Activated naive CD4-positive, alpha-beta T cell treated with anti-CD3 and anti-CD28 coated beads, Interleukin-2, amount 50 U/mL, for 72 hours (primary cell): ENCODE results near the gene IGDCC3. TPM values are rescaled to one million over a fixed set of nuclear protein-coding genes. Genes with fewer than 3 reads are reported as not detected.
"Not testable (repeated sequence)": the region's sequence is repeated elsewhere in the genome, so short reads cannot be mapped to it uniquely, and the experiment has no call there.

Source experiments
- ATAC-seq, 2 donors: fragments of 150-1000 bp; cut with Tn5 transposase; 2 replicates each; pipeline ENCODE4 v1.10.0; 2021; ENCODE audit warnings: mild to moderate bottlenecking in 2 of 2, moderate library complexity in 2 of 2
- DNase-seq, 2 donors: peaks; one replicate each; pipeline ENCODE4 v3.0.0; 2021 to 2022; ENCODE audit warnings: low spot score in 2 of 2
- H3K27ac Mint-ChIP-seq, 2 donors: one replicate each; pipeline ENCODE4 v1.8.0; 2022; ENCODE audit warnings: mild to moderate bottlenecking in 2 of 2, mixed read lengths in 2 of 2
- H3K36me3 Mint-ChIP-seq, 2 donors: one replicate each; pipeline ENCODE4 v1.8.0; 2022; ENCODE audit warnings: mixed read lengths in 2 of 2
- H3K9me3 Mint-ChIP-seq, 2 donors: one replicate each; pipeline ENCODE4 v1.8.0; 2022; ENCODE audit warnings: mixed read lengths in 2 of 2
- total RNA-seq, 2 donors: library from RNA; stranded (reverse); gene quantifications; one replicate each; pipeline ENCODE4 v1.2.3, GENCODE V29; 2022

Gene IGDCC3
- total RNA-seq, 2 donors from 2014 or later = not detected

GRCh38 chr15:65368302-65369211 is 9.2 kb downstream of the IGDCC3 start:
- ATAC-seq = no peak
- Mint-ChIP-seq H3K27ac (no peak overlapping the region), H3K36me3 (no peaks in the 10 kb centered on the region), H3K9me3 (no peaks in the 10 kb centered on the region)
- no peak for DNase-seq

GRCh38 chr15:65366122-65366892 is 11.5 kb downstream of the IGDCC3 start:
- ATAC-seq = no peak
- no peak for DNase-seq
- H3K9me3 Mint-ChIP-seq = no peaks in the 10 kb centered on the region
- no peaks in the 10 kb centered on the region for H3K36me3 Mint-ChIP-seq
- H3K27ac Mint-ChIP-seq = peak overlapping the region in 1 of 2 donors; percentile 50

GRCh38 chr15:65365229-65365628 is 12.6 kb downstream of the IGDCC3 start:
- Mint-ChIP-seq H3K27ac (no peak overlapping the region), H3K9me3 (no peaks in the 10 kb centered on the region), H3K36me3 (no peaks in the 10 kb centered on the region)
- DNase-seq (no peak), ATAC-seq (no peak)

- DNase-seq = no peak
- no peaks in the 10 kb centered on the region for H3K36me3 Mint-ChIP-seq
- H3K27ac Mint-ChIP-seq = no peak overlapping the region
- no peak for ATAC-seq
- no peaks in the 10 kb centered on the region for H3K9me3 Mint-ChIP-seq
Observed at GRCh38 chr15:65363766-65364165, 14.0 kb downstream of the IGDCC3 start.

GRCh38 chr15:65363306-65363705 is 14.5 kb downstream of the IGDCC3 start:
- DNase-seq (no peak), ATAC-seq (no peak)
- no peaks in the 10 kb centered on the region for H3K36me3 Mint-ChIP-seq
- H3K27ac Mint-ChIP-seq = no peak overlapping the region
- no peaks in the 10 kb centered on the region for H3K9me3 Mint-ChIP-seq

- DNase-seq (no peak), ATAC-seq (no peak)
- no peaks in the 10 kb centered on the region for H3K36me3 Mint-ChIP-seq
- no peak overlapping the region for H3K27ac Mint-ChIP-seq
- H3K9me3 Mint-ChIP-seq = no peaks in the 10 kb centered on the region
Observed at GRCh38 chr15:65362491-65362890, 15.3 kb downstream of the IGDCC3 start.

- ATAC-seq (no peak), DNase-seq (no peak)
- Mint-ChIP-seq H3K9me3 (no peaks in the 10 kb centered on the region), H3K27ac (peak overlapping the region in 1 of 2 donors; percentile 69), H3K36me3 (no peaks in the 10 kb centered on the region)
Observed at GRCh38 chr15:65361708-65362459, 15.9 kb downstream of the IGDCC3 start.

- DNase-seq (no peak), ATAC-seq (no peak)
- Mint-ChIP-seq H3K36me3 (peaks cover 5 to 6% of the 10 kb centered on the region in 2 donors), H3K27ac (no peak overlapping the region), H3K9me3 (no peaks in the 10 kb centered on the region)
Observed at GRCh38 chr15:65360506-65360905, 17.3 kb downstream of the IGDCC3 start.

- H3K9me3 Mint-ChIP-seq = peaks cover 4 to 6% of the 10 kb centered on the region in 2 donors
- DNase-seq (no peak), ATAC-seq (no peak)
Observed at GRCh38 chr15:65355988-65356353, 21.8 kb downstream of the IGDCC3 start.

GRCh38 chr15:65355173-65355987 is 22.4 kb downstream of the IGDCC3 start:
- H3K36me3 Mint-ChIP-seq = peaks cover 12 to 20% of the 10 kb centered on the region in 2 donors
- DNase-seq = no peak
- ATAC-seq = peak in 1 of 2 donors; percentile 28

More at GRCh38 chr15:65355988-65356353, 21.8 kb downstream of the IGDCC3 start:
- H3K27ac Mint-ChIP-seq = no peak overlapping the region
- H3K36me3 Mint-ChIP-seq = peaks cover 12 to 20% of the 10 kb centered on the region in 2 donors

GRCh38 chr15:65354835-65355172 is 23.0 kb downstream of the IGDCC3 start:
- ATAC-seq (no peak), DNase-seq (no peak)
- peaks cover 12 to 20% of the 10 kb centered on the region in 2 donors for H3K36me3 Mint-ChIP-seq
- peaks cover 4 to 6% of the 10 kb centered on the region in 2 donors for H3K9me3 Mint-ChIP-seq
- H3K27ac Mint-ChIP-seq = no peak overlapping the region

More at GRCh38 chr15:65355173-65355987, 22.4 kb downstream of the IGDCC3 start:
- Mint-ChIP-seq H3K9me3 (peaks cover 4 to 6% of the 10 kb centered on the region in 2 donors), H3K27ac (no peak overlapping the region)

- not testable (repeated sequence) for ATAC-seq, H3K9me3 Mint-ChIP-seq, H3K27ac Mint-ChIP-seq, DNase-seq
- H3K36me3 Mint-ChIP-seq = peaks cover 12 to 20% of the 10 kb centered on the region in 2 donors
Observed at GRCh38 chr15:65351972-65352371, 25.8 kb downstream of the IGDCC3 start.

- ATAC-seq (no peak), DNase-seq (no peak)
- H3K9me3 Mint-ChIP-seq = peaks cover 1 to 3% of the 10 kb centered on the region in 2 donors
- H3K36me3 Mint-ChIP-seq = peaks cover 2 to 9% of the 10 kb centered on the region in 2 donors
- H3K27ac Mint-ChIP-seq = no peak overlapping the region
Observed at GRCh38 chr15:65349338-65349737, 28.5 kb downstream of the IGDCC3 start.

GRCh38 chr15:65347756-65348155 is 30.0 kb downstream of the IGDCC3 start:
- not testable (repeated sequence) for DNase-seq, H3K9me3 Mint-ChIP-seq, ATAC-seq, H3K36me3 Mint-ChIP-seq, H3K27ac Mint-ChIP-seq

GRCh38 chr15:65346856-65347598 is 30.8 kb downstream of the IGDCC3 start:
- H3K36me3 Mint-ChIP-seq = no peaks in the 10 kb centered on the region
- H3K9me3 Mint-ChIP-seq = no peaks in the 10 kb centered on the region
- DNase-seq = no peak
- no peak for ATAC-seq
- H3K27ac Mint-ChIP-seq = no peak overlapping the region
